Bronchial epithelial cell (primary cell): ENCODE data around the gene SSTR3. TPM values are rescaled to one million over a fixed set of nuclear protein-coding genes. Genes with fewer than 3 reads are reported as not detected.

Source experiments
- DNase-seq: peaks from one replicate; pipeline ENCODE4 v3.0.0-alpha.2; 2010; ENCODE audit warnings: low read depth
- FAIRE-seq: peaks from 2 replicates; lab custom pipeline; 2011; peaks lifted over from hg19 to GRCh38; lab: Jason Lieb, UNC
- H3K27me3 ChIP-seq: 2 replicates; pipeline ENCODE4 v1.5.1; 2011; ENCODE audit warnings: low read length; ENCODE audit not compliant: control insufficient read depth, insufficient read depth
- H3K36me3 ChIP-seq: 2 replicates; pipeline ENCODE4 v1.5.1; 2011; ENCODE audit warnings: low read length; ENCODE audit not compliant: control insufficient read depth, insufficient read depth
- H3K4me3 ChIP-seq: 2 replicates; pipeline ENCODE4 v1.5.1; 2011; ENCODE audit warnings: mild to moderate bottlenecking, low read depth, low read length, control low read depth
- CTCF ChIP-seq: IDR thresholded peaks from 2 replicates; pipeline ENCODE4 v1.5.1; 2011; ENCODE audit warnings: mild to moderate bottlenecking, moderate library complexity, low read length, control low read depth, inconsistent platforms; ENCODE audit not compliant: insufficient read depth, severe bottlenecking
- total RNA-seq: library from RNA; depleted of rRNA; stranded (reverse); fragments of >200 nt; gene quantifications from 2 replicates; pipeline ENCODE4 v1.2.1, GENCODE V29; 2014

The SSTR3 gene
- total RNA-seq, 1 donor from 2014 or later = not detected

DNA sequence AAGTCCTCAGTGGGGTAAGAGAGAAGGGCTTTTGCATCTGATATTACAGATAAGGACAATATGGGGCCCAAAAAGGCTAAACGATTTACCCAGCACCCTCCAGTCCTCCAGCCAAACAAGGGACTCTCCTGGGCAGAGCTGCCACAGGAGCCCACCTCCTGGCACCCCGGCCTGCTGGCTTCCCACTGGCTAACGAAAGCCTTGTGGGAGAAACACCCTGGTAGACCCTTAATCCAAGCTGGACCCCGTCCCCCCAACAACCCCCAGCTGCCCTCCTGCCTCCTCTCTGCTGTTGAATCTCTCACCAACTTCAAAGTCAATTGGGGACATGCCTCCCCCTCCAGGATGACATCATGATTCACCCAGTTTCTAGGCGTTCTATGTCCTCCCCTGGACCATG is 35.1 kb downstream of the SSTR3 start:
- Histone ChIP-seq H3K36me3 (peaks cover 4% of the 10 kb centered on the region), H3K27me3 (no peaks in the 10 kb centered on the region), H3K4me3 (no peak overlapping the region)
- DNase-seq = no peak
- FAIRE-seq = no peak
- TF ChIP-seq CTCF = no peak

DNA sequence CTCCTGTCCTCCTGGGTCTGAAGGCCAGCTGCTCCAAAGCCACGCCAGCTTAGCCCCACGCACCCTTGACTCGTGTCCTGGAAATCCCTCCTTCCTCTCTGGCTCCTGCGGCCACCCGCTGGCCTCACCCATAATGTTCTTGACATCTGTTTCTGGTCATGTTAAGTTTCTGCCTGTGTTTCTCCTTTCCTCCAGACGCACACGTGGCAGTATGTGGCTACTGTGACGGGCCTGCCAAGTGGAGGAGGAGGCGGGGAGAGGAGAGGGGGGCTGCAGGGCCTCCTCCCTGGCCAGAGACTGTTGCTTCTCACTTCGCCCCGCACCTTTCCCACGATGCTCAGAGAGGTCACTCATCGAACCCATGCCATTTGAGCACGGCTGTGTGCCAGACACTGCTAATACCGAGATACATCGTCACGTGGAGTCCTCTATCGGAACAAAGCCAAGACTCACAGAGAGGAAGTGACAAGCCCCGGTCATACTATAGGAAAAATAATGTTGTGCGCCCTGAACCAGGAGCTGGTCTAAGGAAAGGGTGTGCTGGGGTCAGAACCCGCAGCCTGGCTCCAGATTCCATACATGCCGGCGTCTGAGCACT is 35.7 kb downstream of the SSTR3 start:
- Histone ChIP-seq H3K27me3 (no peaks in the 10 kb centered on the region), H3K4me3 (no peak overlapping the region), H3K36me3 (no peaks in the 10 kb centered on the region)
- DNase-seq (no peak), FAIRE-seq (no peak)
- TF ChIP-seq CTCF = no peak

GRCh38 chr22:37175414-37176281 is 36.6 kb downstream of the SSTR3 start:
- TF ChIP-seq CTCF = no peak
- Histone ChIP-seq H3K4me3 (no peak overlapping the region), H3K27me3 (peaks cover 2% of the 10 kb centered on the region), H3K36me3 (no peaks in the 10 kb centered on the region)
- no peak for DNase-seq
- no peak for FAIRE-seq

DNA sequence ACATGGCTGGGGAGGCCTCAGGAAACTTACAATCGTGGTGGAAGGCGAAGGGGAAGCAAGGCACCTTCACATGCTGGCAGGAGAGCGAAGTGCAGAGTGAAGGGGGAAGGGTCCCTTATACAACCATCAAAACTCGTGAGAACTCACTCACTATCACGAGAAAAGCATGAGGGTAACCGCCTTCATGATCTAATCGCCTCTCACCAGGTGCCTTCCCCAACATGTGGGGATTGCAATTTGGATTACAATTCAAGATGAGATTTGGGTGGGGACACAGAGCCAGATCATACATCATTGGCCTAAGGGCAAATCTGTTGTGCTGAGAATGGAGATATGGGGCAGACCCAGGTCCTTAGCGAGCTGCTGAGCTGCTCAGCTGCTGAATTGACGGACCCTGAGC is 37.3 kb downstream of the SSTR3 start:
- H3K36me3 ChIP-seq = no peaks in the 10 kb centered on the region
- H3K4me3 ChIP-seq = no peak overlapping the region
- no peak for TF ChIP-seq CTCF
- peaks cover 2% of the 10 kb centered on the region for H3K27me3 ChIP-seq
- DNase-seq (no peak), FAIRE-seq (no peak)

DNA sequence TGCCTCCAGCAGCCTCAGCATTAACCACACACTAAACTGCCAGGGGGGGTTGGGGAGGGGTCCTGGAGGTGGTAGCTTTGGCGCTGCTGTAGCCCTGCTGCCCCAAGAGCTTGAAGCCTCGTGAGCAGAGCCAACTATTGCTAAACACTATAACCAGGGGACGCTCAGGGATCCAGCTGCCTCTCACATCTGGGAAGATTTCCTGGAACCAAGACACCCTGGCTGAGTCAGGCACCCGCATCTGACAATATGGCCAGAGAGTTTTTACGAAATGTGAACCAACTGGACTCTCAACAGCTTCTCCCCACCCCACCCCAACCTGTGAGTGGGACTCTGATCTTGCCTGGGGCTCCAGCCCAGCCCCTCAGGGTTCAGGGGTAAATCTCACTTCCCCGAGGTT is 38.6 kb downstream of the SSTR3 start:
- DNase-seq = no peak
- H3K27me3 ChIP-seq = peaks cover 2% of the 10 kb centered on the region
- no peaks in the 10 kb centered on the region for H3K36me3 ChIP-seq
- no peak for FAIRE-seq
- no peak for TF ChIP-seq CTCF
- no peak overlapping the region for H3K4me3 ChIP-seq
